ENCODE measurements around the gene RALGDS.

The RALGDS gene

DNA sequence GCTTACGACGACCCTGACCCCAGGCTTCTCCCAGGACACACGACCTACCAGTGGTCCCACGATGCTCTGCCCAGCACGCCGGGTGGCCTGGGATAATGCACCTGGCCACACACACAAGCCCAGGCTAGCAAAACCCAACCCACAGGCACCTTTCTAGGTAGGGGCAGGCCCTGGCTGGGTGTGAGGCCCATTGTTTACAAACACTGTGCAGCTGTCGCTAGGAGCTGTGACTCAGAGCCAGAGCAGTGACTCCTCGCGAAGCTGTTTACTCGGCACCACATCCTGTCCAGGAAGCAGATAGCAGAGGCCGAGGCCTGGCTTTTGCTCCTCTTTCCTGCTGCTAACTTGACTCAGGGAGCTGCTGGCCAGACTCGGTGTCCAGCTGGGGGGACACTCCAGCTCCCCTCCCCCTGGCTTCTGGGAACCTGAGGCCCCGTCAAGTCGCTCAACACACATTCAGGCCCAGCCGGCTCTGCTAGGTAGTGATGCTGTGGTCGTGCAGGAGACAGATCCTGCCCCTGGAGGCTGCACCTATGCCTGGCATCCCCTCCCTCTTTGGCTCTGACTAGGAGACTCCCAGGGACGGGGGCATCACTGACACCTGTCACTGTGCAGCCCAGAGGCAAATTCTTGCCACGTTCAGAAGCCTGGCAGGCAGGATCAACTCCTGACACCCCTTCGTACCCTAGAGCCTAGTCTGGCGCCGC is 12.8 kb upstream of the RALGDS start:
- peak; percentile 88 for DNase-seq

DNA sequence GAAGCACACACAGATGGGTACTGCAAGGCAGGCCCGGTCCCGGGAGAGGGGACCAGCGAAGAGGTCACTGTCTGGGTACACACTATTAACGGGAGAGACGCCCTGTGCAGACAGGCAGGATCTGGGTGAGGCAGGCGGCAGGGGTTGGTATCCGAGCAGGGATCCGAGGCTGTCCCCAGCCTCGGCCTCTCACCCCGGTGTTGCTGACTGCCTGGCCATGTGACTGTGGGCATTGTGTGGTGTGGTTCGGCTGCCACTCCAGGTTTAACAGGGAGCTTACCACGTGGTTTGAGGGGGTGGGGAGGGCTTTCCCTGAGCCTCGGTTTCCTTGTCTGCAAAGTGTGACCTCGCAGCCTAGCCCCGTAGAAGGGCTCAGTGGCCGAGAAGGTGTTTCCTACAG is 11.1 kb upstream of the RALGDS start:
- no peak for DNase-seq

DNA sequence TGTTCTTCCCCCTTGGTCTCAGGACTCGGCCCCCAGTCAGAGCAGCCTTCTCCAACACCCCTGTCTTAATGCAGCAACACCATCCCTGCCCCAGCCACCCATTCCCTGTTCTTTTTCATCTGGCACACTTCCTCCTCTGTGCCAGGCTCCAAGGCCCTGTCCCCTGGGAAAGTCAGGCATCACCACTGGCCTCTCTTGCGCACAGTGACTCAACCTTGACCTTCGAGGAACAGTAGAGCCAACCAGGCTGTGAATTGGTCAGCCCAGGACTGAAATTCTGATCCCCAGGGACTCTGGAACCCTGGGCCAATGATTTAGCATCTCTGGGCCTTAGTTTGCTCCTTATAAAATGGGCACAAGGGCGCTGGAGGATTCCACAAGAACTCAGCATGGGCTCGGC is 10.5 kb upstream of the RALGDS start:
- DNase-seq, result no peak

DNA sequence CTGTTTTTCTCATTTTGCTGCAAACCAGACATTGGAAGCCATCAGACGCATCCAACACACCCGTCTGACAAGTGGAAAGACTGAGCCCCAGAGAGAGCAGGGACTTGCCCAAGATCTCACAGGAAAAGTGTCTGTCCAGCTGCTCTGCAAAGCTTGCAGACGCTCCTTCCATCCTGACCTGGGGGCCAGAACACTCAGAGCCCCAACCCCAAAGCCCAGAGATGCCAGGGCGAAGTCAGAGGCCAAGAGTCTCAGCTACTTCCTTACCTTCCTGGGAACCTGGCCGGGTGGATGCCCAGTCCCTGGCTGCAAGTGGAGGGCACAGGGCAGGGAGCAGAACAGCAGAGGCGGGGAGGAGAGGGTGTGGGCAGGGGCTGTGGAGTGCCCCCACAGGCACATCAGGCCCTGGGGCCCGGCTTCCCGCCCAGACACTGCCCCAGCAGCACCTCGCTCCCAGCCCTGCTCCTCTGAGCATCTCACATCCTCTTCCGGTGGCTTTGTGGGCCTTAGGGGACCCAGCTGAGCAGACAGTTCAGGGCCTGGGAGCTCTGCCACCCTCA is 9.7 kb upstream of the RALGDS start:
- peak; percentile 57 for DNase-seq

DNA sequence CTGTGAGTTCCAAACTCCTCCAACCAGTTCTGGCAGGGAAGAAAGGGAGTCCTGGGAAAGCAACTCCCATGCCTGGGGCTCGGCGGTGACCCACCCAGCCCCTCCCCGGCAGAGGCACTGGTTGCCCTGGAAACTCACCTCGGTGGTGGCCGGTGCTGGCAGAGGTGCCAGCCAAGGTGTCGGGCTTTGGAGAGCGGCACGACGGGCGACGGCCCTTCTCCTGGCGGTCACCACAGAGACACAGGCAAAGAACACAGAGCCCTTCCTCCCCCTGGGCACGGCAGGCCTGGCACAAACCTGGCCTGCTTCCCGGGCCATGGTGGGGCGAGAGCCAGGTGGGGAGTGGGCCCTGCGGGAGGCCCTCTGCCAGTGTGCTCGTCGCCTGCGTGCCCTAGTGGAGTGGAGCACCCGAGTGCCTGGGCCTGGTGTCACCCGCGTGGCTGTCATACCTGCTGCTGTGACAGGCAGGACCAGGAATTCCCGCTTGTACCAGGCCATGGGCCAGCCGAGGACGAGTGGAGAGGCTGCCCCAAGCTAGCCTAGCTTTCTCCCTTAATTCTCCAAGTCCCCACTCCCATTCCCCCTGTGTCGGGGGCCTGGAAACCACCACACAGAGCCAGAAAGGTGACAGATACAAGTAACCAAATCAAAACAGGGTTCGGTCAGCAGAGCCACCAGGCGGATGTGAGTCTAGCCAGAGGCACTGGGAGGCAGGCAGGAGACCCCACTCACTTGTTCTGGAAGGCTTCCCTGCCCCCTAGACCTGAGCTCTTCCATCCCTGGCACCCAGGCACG is 8.2 kb upstream of the RALGDS start:
- DNase-seq, result no peak

DNA sequence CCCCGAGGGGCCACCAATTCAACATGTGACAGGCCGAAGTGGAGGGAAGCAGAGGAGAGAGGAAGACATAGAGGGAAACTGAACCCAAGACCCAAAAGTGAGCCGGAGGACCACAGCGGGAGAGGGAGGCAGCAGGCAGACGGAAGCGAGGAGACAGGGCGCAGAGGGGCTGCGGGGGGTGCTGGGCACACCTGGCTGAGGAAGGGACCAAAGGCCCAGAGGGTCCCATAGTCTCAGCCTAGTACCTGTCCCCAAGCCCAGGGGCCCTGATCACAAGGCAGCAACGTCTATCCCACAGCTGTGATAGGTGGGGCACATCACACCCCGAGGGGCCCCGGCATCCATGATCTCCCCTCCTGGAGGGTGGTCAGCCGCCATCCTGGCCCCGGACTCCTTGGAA is 7.1 kb upstream of the RALGDS start:
- DNase-seq, result no peak

DNA sequence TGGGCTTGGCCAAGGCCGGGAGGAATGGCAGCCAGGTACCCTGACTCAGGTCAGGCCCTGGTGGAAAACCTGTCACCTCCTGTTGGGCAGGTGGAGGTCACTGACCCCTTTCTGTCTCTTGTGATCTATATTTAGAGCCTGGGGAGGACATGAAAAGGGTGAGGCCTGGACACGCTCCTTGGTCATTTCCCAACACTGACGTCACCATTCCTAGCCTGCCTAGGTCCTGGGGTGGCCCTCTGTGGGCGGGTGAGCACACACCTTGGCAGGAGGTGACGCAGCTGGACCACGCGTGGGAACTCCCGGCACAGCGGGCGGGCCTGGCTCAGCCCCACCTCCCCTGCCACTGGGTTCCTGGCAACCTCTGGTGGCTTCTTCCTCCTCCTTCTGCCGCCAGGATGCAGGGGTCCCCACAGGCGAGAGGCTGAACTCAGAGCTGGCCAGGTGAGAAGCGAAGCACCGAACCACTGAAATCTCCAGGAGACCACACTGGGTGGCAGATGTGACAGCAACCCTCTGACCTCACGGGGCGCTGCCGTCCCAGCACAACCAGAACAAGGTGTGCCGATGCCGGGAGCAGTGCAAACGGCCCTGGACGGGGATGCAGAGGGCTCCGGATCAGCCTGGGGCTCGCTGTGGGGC is 6.4 kb upstream of the RALGDS start:
- DNase-seq, result peak; percentile 44

- DNase-seq, result no peak
Observed at GRCh38 chr9:133126697-133127339, 5.8 kb upstream of the RALGDS start.

DNA sequence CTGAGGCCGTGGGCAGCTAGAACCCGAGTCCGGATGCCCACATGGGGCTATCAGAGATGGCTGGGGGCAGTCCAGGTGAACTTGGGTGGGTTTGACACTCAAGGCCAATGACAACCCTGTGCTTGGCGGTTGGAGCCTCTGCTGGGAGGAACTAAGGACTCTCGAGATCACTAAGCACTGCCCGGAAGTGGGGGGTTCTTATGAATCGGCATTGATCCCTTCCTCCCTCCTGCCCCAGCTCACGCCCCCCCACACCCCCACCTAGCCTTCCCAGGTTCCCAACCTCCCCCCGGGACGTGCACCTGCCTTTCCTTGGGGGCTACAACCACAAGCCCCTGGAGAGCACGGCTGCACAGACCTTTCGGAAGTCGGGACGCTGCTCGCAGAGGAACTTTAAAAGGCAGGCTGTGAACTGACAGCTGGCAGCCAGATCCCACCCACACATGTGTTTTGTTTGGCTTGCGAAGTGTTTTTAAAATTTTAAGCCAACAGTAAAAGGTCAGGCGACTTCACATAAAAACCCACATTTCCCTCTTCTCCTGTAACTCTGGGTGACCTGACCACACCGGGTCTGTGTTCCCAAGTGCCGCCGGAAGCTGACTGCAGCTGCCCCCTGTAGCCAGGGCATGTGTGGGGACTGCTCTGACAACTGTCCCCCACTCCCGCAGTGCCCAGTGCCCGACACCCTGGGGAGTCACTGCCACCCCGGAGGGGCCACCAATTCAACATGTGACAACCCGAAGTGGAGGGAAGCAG is 5.1 kb upstream of the RALGDS start:
- DNase-seq, result no peak

GRCh38 chr9:133124907-133125275 is 3.9 kb upstream of the RALGDS start:
- no peak for DNase-seq

- DNase-seq, result no peak
Observed at GRCh38 chr9:133124123-133124906, 3.3 kb upstream of the RALGDS start.

- no peak for DNase-seq
Observed at GRCh38 chr9:133122935-133123611, 2.0 kb upstream of the RALGDS start.

GRCh38 chr9:133122605-133122934 is 1.5 kb upstream of the RALGDS start:
- DNase-seq, result no peak

DNA sequence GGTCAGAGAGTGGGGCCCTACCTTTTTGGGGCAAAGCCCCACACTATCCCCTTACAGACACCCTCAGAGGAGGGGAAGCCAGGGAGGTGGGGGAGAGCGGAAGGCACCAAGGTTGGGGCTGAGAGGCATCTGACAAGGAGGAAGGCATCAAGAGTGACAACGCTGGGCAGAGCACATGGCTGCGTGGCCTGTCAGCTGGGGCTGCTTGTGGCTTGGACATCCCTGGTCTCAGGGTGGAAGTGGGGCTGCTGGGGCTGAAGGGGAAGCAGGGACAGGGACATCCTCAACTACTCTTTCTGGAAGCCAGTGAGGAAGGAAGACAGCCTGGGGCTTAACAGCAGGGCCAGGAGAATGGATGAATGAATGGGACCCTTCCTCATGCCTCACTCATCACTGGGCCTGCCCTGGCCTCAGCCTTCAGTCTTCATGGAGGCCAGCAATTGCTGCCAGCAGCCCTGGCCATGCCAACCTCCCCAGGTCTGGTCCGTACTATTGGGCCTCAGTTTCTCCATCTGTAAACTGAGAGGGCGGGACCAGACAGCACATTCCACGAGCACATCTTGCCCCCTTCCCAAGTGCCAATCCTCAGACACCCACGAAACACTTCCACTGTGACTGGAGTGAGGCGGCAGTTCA is 993 bp upstream of the RALGDS start:
- no peak for DNase-seq

DNA sequence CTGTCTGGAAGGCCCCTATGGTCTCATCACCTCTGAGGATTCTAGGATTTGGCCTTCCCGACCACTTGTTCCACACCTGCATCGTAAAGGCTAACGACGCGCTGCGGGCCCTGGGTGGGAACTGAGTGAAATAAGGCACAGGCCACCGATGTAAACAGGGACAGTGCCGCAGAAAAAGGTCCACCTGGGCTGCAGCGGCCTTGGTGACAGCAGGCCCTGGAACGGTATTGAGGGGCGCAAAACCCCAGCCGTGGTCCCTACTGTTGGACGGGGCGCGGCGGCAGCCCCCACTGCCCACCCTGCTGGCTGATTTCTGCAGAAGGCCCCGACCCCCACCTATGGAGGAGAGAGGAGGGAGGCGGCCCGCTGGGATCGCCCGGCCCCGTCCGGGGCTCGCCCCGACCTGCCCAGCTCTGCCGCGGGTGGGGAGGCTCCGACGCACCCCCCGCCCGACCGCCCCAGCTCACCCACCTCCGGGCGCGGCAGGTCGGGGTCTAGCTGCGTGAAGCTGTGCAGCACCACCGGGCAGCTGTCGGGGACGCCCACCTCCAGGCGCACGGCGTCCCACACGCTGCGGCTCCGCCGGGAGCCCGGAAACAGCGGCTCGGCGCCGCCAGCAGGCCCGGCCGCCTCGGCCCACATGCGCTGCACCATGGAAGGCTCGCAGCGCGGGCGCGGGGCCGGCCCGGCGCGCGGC is 391 bp downstream of the RALGDS start:
- DNase-seq, result no peak

- no peak for DNase-seq
Observed at GRCh38 chr9:133119846-133120500, 1.1 kb downstream of the RALGDS start.

GRCh38 chr9:133119103-133119845 is 1.8 kb downstream of the RALGDS start:
- DNase-seq, result no peak

DNA sequence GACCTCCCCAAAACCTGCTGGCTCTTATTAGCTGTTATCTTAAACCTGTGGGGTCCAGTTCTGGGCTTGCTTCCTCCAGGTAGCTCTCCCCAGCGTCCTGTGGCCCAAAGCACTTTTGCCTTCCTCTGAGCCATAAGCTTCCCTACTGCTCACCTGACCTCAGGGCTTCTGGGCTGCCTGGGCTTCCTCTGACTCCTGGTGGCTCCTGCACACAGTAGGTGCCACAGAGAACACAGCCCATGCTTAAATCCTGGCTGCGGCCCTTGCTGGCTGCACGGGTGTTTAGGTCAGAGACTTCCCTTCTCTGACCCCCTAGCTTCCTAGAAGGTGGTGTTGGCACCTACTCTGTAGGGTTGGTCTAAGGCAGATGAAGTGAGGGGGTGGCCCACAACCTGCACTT is 2.5 kb downstream of the RALGDS start:
- no peak for DNase-seq

- no peak for DNase-seq
Observed at GRCh38 chr9:133118179-133118520, 2.9 kb downstream of the RALGDS start.
